PC-9 (cell line): ENCODE data around the gene OSBPL2. TPM values are rescaled to one million over a fixed set of nuclear protein-coding genes. Genes with fewer than 3 reads are reported as not detected.

Source experiments
- BruUV-seq: library from RNA; stranded (reverse); fragments of 400-500 nt; replicated peaks from 2 replicates; lab custom pipeline; 2021; lab: Mats Ljungman, UMichigan
- CTCF ChIA-PET: fragments of 300-600 bp; sonication (Branson Sonifier 250); formaldehyde crosslinking; loops from one replicate; lab custom pipeline; 2022; ENCODE audit warnings: antibody characterized with exemption; lab: Charles Lee
- POLR2A ChIA-PET: fragments of 300-600 bp; sonication (Branson Sonifier 250); formaldehyde crosslinking; loops from one replicate; lab custom pipeline; 2022; ENCODE audit warnings: antibody characterized with exemption; ENCODE audit not compliant: unreplicated experiment; lab: Charles Lee
- DNase-seq, 2 experiments: peaks; one replicate each; pipeline versions ENCODE4 v3.0.0 to v3.0.0-alpha.2; 2015 to 2022; ENCODE audit warnings: mixed read lengths in 1 of 2
- H2AFZ ChIP-seq: fragments of 200-600 bp; sonication (generic); 2 replicates; pipeline ENCODE4 v1.8.1; 2017; ENCODE audit warnings: antibody characterized with exemption
- H3F3A ChIP-seq: fragments of 200-600 bp; sonication (generic); 2 replicates; pipeline ENCODE4 v1.8.1; 2017; ENCODE audit warnings: antibody characterized with exemption, mild to moderate bottlenecking, low read depth; ENCODE audit not compliant: insufficient read depth
- H3K27ac ChIP-seq: fragments of 200-600 bp; sonication (generic); 2 replicates; pipeline ENCODE4 v1.6.1; 2016; ENCODE audit warnings: mixed run types
- H3K27me3 ChIP-seq: fragments of 200-600 bp; sonication (generic); 2 replicates; pipeline ENCODE4 v1.6.1; 2016; ENCODE audit warnings: low read depth, mixed run types; ENCODE audit not compliant: insufficient read depth
- H3K36me3 ChIP-seq: fragments of 200-600 bp; sonication (generic); 2 replicates; pipeline ENCODE4 v1.6.1; 2016; ENCODE audit warnings: low read depth, mixed run types
- H3K4me1 ChIP-seq: fragments of 200-600 bp; sonication (generic); replicated peaks from 2 replicates; pipeline ENCODE4 v1.6.1; 2016; ENCODE audit warnings: mixed run types; ENCODE audit not compliant: insufficient read depth
- H3K4me2 ChIP-seq: fragments of 200-600 bp; sonication (generic); 2 replicates; pipeline ENCODE4 v1.6.1; 2017; ENCODE audit warnings: mixed run types
- H3K4me3 ChIP-seq: fragments of 200-600 bp; sonication (generic); 2 replicates; pipeline ENCODE4 v1.6.1; 2016; ENCODE audit warnings: mixed run types
- H3K79me2 ChIP-seq: fragments of 200-600 bp; sonication (generic); 2 replicates; pipeline ENCODE4 v1.6.1; 2017; ENCODE audit warnings: low read depth, mixed run types
- H3K9me2 ChIP-seq: fragments of 200-600 bp; sonication (generic); 2 replicates; pipeline ENCODE4 v1.8.1; 2017; ENCODE audit warnings: mild to moderate bottlenecking; ENCODE audit not compliant: insufficient read depth
- H3K9me3 ChIP-seq: fragments of 200-600 bp; sonication (generic); 2 replicates; pipeline ENCODE4 v1.8.1; 2016; ENCODE audit warnings: low read depth; ENCODE audit not compliant: insufficient read depth
- H4K20me1 ChIP-seq: fragments of 200-600 bp; sonication (generic); 2 replicates; pipeline ENCODE4 v1.8.1; 2017; ENCODE audit not compliant: insufficient read depth
- EZH2 ChIP-seq: fragments of 200-600 bp; sonication (generic); IDR thresholded peaks from 2 replicates; pipeline ENCODE4 v1.8.0; 2017; ENCODE audit warnings: antibody characterized with exemption, low read depth
- intact Hi-C: fragments of 100-400 bp; cut with micrococcal nuclease; formaldehyde crosslinking; loops from one replicate; pipeline ENCODE4 v1.10.0; 2022; ENCODE audit not compliant: unreplicated experiment
- total RNA-seq: library from RNA; stranded (reverse); gene quantifications from 2 replicates; pipeline ENCODE4 v1.2.3, GENCODE V29; 2021
- TF ChIP-seq, protein P1 (sequence below): fragments of 200-600 bp; sonication (generic); conservative IDR thresholded peaks from 2 replicates; pipeline ENCODE4 v1.6.1; 2017; ENCODE audit warnings: mixed run types, antibody characterized with exemption, mild to moderate bottlenecking, moderate library complexity

Gene OSBPL2
- total RNA-seq, 1 experiment from 2014 or later: 84.8 TPM

DNA sequence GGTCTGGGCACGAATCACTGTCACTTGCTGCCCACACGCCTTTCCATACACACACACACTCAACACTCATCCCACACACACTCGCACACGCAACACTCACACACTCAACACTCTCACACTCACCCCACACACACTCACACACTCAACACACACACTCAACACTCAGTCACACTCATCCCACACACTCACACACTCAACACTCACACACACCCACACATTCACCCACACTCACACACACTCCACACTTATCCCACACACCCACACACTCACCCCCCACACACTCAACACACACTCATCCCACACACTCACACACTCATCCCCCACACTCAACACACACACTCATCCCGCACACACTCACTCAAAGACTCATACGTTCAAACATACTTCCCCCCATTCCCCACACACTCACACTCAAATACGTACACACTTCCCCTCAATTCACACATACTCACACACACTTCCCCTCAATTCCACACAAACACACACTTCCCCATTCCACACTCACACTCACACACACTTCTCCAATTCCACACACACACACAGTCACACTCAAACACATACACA lies 9.3 kb upstream of the OSBPL2 start:
- H3F3A ChIP-seq: peaks cover 14% of the 10 kb centered on the region; the same call in 1 of the 2 replicates
- H3K27me3 ChIP-seq: peaks cover 33% of the 10 kb centered on the region
- no TSS peak for BruUV-seq
- no peaks in the 10 kb centered on the region for H3K36me3 ChIP-seq
- no peak overlapping the region for H3K4me3 ChIP-seq
- TF ChIP-seq EZH2: no peak
- TF ChIP-seq, protein P1, sequence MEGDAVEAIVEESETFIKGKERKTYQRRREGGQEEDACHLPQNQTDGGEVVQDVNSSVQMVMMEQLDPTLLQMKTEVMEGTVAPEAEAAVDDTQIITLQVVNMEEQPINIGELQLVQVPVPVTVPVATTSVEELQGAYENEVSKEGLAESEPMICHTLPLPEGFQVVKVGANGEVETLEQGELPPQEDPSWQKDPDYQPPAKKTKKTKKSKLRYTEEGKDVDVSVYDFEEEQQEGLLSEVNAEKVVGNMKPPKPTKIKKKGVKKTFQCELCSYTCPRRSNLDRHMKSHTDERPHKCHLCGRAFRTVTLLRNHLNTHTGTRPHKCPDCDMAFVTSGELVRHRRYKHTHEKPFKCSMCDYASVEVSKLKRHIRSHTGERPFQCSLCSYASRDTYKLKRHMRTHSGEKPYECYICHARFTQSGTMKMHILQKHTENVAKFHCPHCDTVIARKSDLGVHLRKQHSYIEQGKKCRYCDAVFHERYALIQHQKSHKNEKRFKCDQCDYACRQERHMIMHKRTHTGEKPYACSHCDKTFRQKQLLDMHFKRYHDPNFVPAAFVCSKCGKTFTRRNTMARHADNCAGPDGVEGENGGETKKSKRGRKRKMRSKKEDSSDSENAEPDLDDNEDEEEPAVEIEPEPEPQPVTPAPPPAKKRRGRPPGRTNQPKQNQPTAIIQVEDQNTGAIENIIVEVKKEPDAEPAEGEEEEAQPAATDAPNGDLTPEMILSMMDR: no peak
- H3K9me3 ChIP-seq: no peaks in the 10 kb centered on the region
- no peak overlapping the region for H2AFZ ChIP-seq
- H3K4me2 ChIP-seq: no peak overlapping the region
- CTCF ChIA-PET: no interaction called here
- no peak for DNase-seq
- POLR2A ChIA-PET: no interaction called here
- H3K27ac ChIP-seq: no peak overlapping the region
- intact Hi-C loops: no loop called here
- H4K20me1 ChIP-seq: no peaks in the 10 kb centered on the region
- H3K4me1 ChIP-seq: peaks cover 21% of the 10 kb centered on the region
- H3K79me2 ChIP-seq: no peaks in the 10 kb centered on the region
- H3K9me2 ChIP-seq: no peaks in the 10 kb centered on the region

DNA sequence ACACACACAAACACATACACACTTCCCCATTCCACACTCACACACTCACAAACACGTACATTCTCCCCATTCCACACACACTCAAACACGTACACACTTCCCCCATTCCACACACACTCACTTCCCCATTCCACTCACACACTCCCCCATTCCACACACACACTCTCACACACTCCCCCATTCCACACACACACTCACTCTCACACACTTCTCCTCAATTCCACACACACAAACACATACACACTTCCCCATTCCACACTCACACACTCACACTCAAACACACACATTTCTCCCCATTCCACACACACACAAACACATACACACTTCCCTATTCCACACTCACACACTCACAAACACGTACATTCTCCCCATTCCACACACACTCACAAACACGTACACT lies 8.7 kb upstream of the OSBPL2 start:
- intact Hi-C loops: no loop called here
- Histone ChIP-seq H3K4me3 (no peak overlapping the region), H3K79me2 (no peaks in the 10 kb centered on the region), H2AFZ (no peak overlapping the region), H3K4me1 (peaks cover 21% of the 10 kb centered on the region), H3K27ac (no peak overlapping the region), H3K27me3 (peaks cover 27% of the 10 kb centered on the region), H3F3A (peaks cover 14% of the 10 kb centered on the region; the same call in 1 of the 2 replicates), H3K4me2 (no peak overlapping the region), H3K9me2 (no peaks in the 10 kb centered on the region), H3K9me3 (no peaks in the 10 kb centered on the region), H3K36me3 (no peaks in the 10 kb centered on the region), H4K20me1 (no peaks in the 10 kb centered on the region)
- TF ChIP-seq, protein P1: no peak
- POLR2A ChIA-PET: no interaction called here
- no TSS peak for BruUV-seq
- CTCF ChIA-PET: no interaction called here
- no peak for DNase-seq

DNA sequence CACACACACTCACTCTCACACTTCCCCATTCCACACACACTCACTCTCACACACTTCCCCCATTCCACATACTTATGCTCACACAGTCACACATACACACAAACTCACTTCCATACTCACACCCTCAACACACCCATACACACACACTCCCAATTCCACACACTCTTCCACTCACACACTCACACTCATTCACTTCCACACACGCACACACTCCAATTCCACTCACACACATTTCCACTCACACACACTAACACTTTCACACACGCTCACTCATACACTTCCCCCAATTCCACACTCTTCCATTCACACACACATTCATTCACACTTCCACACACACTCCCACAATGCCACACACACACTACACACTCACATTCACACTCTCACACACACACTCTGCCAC lies 8.0 kb upstream of the OSBPL2 start:
- Histone ChIP-seq H3K9me3 (no peaks in the 10 kb centered on the region), H3F3A (peaks cover 14% of the 10 kb centered on the region; the same call in 1 of the 2 replicates), H3K4me3 (no peak overlapping the region), H3K4me1 (peaks cover 21% of the 10 kb centered on the region), H2AFZ (no peak overlapping the region), H3K27me3 (peaks cover 21% of the 10 kb centered on the region), H3K36me3 (no peaks in the 10 kb centered on the region), H4K20me1 (no peaks in the 10 kb centered on the region), H3K9me2 (no peaks in the 10 kb centered on the region), H3K27ac (no peak overlapping the region), H3K79me2 (no peaks in the 10 kb centered on the region), H3K4me2 (no peak overlapping the region)
- no TSS peak for BruUV-seq
- TF ChIP-seq, protein P1: no peak
- TF ChIP-seq EZH2: no peak
- ChIA-PET POLR2A (no interaction called here), CTCF (no interaction called here)
- intact Hi-C loops: no loop called here
- DNase-seq: no peak
